Panc1 (cell line): ENCODE measurements around the gene CRELD2. TPM values are rescaled to one million over a fixed set of nuclear protein-coding genes. Genes with fewer than 3 reads are reported as not detected.

Experiments used
- ATAC-seq: fragments of 200-7000 bp; cut with Tn5 transposase; 2 replicates; pipeline ENCODE4 v1.9.1; 2020; ENCODE audit warnings: mild to moderate bottlenecking, moderate library complexity
- BruUV-seq: library from RNA; stranded (reverse); fragments of 400-500 nt; replicated peaks from 2 replicates; lab custom pipeline; 2021; lab: Mats Ljungman, UMichigan
- CTCF ChIA-PET: fragments of 300-600 bp; sonication (Branson Sonifier 250); formaldehyde crosslinking; loops from one replicate; lab custom pipeline; 2022; ENCODE audit warnings: antibody characterized with exemption; lab: Charles Lee
- POLR2A ChIA-PET: fragments of 300-600 bp; sonication (Branson Sonifier 250); formaldehyde crosslinking; loops from one replicate; lab custom pipeline; 2022; ENCODE audit warnings: antibody characterized with exemption; lab: Charles Lee
- DNase-seq: peaks from one replicate; pipeline ENCODE4 v3.0.0-alpha.2; 2010; ENCODE audit warnings: low read depth, low spot score
- H3K27ac ChIP-seq: 2 replicates; pipeline ENCODE4 v1.5.1; 2011; ENCODE audit warnings: mild to moderate bottlenecking, low read length, inconsistent platforms
- H3K27me3 ChIP-seq: fragments of 200-500 bp; sonication (Bioruptor generic); 2 replicates; pipeline ENCODE4 v1.6.0; 2014; ENCODE audit warnings: low read length, inconsistent platforms; ENCODE audit not compliant: control insufficient read depth, insufficient read depth
- H3K36me3 ChIP-seq: fragments of 200-500 bp; sonication (Bioruptor generic); 2 replicates; pipeline ENCODE4 v1.5.1; 2014; ENCODE audit warnings: inconsistent platforms, mild to moderate bottlenecking, low read length, moderate library complexity; ENCODE audit not compliant: control insufficient read depth, insufficient read depth
- H3K4me1 ChIP-seq: 2 replicates; pipeline ENCODE4 v1.5.1; 2011; ENCODE audit warnings: inconsistent platforms, mild to moderate bottlenecking, low read length, moderate library complexity; ENCODE audit not compliant: control insufficient read depth, insufficient read depth
- H3K4me3 ChIP-seq, 2 experiments: 2 replicates each; pipeline ENCODE4 v1.5.1; 2011 to 2012; ENCODE audit warnings: low read depth in 2 of 2, low read length in 2 of 2, mild to moderate bottlenecking in 2 of 2, inconsistent platforms in 1 of 2, moderate library complexity in 1 of 2
- H3K9me3 ChIP-seq: fragments of 200-500 bp; sonication (Bioruptor generic); 2 replicates; pipeline ENCODE4 v1.5.1; 2014; ENCODE audit warnings: low read depth, mild to moderate bottlenecking, inconsistent platforms, low read length, moderate library complexity; ENCODE audit not compliant: control insufficient read depth, insufficient read depth
- CTCF ChIP-seq: fragments of 450-650 bp; IDR thresholded peaks from 2 replicates; pipeline ENCODE4 v1.5.1; 2017; ENCODE audit warnings: mild to moderate bottlenecking
- POLR2AphosphoS5 ChIP-seq: IDR thresholded peaks from 2 replicates; pipeline ENCODE4 v1.6.1; 2012; ENCODE audit warnings: mild to moderate bottlenecking, low read depth, low read length, moderate library complexity
- REST ChIP-seq, 2 experiments: IDR thresholded peaks; 2 replicates each; pipeline ENCODE4 v1.6.1; 2011 to 2012; ENCODE audit warnings: low read depth in 2 of 2, control low read depth in 1 of 2, low read length in 1 of 2, mild to moderate bottlenecking in 1 of 2, moderate library complexity in 1 of 2; ENCODE audit not compliant: insufficient read depth in 1 of 2
- SIN3A ChIP-seq: IDR thresholded peaks from 2 replicates; pipeline ENCODE4 v1.6.1; 2012; ENCODE audit warnings: low read depth, mild to moderate bottlenecking, low read length, moderate library complexity, borderline replicate concordance; ENCODE audit not compliant: insufficient read depth
- TCF7L2 ChIP-seq: IDR thresholded peaks from 2 replicates; pipeline ENCODE4 v1.6.1; 2011; ENCODE audit warnings: mild to moderate bottlenecking, low read depth, low read length, inconsistent platforms
- in situ Hi-C: cut with HindIII; loops from 2 replicates; pipeline ENCODE4 v1.10.0; 2016; ENCODE audit warnings: low sequenced_read_pairs, low pct_unique_long_range_greater_than_20kb
- intact Hi-C: fragments of 100-400 bp; cut with micrococcal nuclease; formaldehyde crosslinking; loops from one replicate; pipeline ENCODE4 v1.10.0; 2022; ENCODE audit not compliant: unreplicated experiment
- total RNA-seq: library from RNA; stranded (reverse); gene quantifications from one replicate; pipeline ENCODE4 v1.2.1, GENCODE V29; 2021; ENCODE audit not compliant: unreplicated experiment

Gene CRELD2
- total RNA-seq, 1 experiment from 2014 or later: 59.7 TPM

GRCh38 chr22:49871482-49871881, 47.0 kb upstream of the CRELD2 start:
- no peaks in the 10 kb centered on the region for H3K4me1 ChIP-seq
- TF ChIP-seq POLR2AphosphoS5 (no peak), CTCF (no peak), SIN3A (no peak), REST (IDR thresholded peaks at IDR 0.05; ENCODE audit: insufficient read depth in 1 of 2, low read depth in 2 of 2, low read length in 1 of 2) (no peak), TCF7L2 (no peak)
- intact Hi-C loops: no loop called here
- ATAC-seq (no peak), DNase-seq (no peak)
- in situ Hi-C loops: no loop called here
- no TSS peak for BruUV-seq
- H3K27ac ChIP-seq: no peak overlapping the region
- peaks cover 8% of the 10 kb centered on the region; the same call in 1 of the 2 replicates for H3K9me3 ChIP-seq
- no peaks in the 10 kb centered on the region for H3K36me3 ChIP-seq
- ChIA-PET CTCF (no interaction called here), POLR2A (no interaction called here)
- no peak overlapping the region for H3K4me3 ChIP-seq
- H3K27me3 ChIP-seq: no peaks in the 10 kb centered on the region

- ChIA-PET CTCF (no interaction called here), POLR2A (no interaction called here)
- DNase-seq (no peak), ATAC-seq (no peak)
- Histone ChIP-seq H3K9me3 (peaks cover 5% of the 10 kb centered on the region; the same call in 1 of the 2 replicates), H3K27ac (no peak overlapping the region), H3K36me3 (no peaks in the 10 kb centered on the region), H3K27me3 (no peaks in the 10 kb centered on the region), H3K4me1 (no peaks in the 10 kb centered on the region), H3K4me3 (no peak overlapping the region)
- TF ChIP-seq CTCF (no peak), SIN3A (no peak), REST (IDR thresholded peaks at IDR 0.05; ENCODE audit: insufficient read depth in 1 of 2, low read depth in 2 of 2, low read length in 1 of 2) (no peak), POLR2AphosphoS5 (no peak), TCF7L2 (no peak)
- intact Hi-C loops: no loop called here
- in situ Hi-C loops: no loop called here
- no TSS peak for BruUV-seq
These were observed 46.1 kb upstream of the CRELD2 start for GRCh38 chr22:49872347-49872746.
